Limb (tissue), 2 donors: ENCODE measurements around the gene PIF1.

Experiments
- DNase-seq, 2 donors: peaks; one replicate each; pipeline ENCODE4 v3.0.0-alpha.2; 2016; ENCODE audit errors: extremely low spot score in 2 of 2

The PIF1 gene

DNA sequence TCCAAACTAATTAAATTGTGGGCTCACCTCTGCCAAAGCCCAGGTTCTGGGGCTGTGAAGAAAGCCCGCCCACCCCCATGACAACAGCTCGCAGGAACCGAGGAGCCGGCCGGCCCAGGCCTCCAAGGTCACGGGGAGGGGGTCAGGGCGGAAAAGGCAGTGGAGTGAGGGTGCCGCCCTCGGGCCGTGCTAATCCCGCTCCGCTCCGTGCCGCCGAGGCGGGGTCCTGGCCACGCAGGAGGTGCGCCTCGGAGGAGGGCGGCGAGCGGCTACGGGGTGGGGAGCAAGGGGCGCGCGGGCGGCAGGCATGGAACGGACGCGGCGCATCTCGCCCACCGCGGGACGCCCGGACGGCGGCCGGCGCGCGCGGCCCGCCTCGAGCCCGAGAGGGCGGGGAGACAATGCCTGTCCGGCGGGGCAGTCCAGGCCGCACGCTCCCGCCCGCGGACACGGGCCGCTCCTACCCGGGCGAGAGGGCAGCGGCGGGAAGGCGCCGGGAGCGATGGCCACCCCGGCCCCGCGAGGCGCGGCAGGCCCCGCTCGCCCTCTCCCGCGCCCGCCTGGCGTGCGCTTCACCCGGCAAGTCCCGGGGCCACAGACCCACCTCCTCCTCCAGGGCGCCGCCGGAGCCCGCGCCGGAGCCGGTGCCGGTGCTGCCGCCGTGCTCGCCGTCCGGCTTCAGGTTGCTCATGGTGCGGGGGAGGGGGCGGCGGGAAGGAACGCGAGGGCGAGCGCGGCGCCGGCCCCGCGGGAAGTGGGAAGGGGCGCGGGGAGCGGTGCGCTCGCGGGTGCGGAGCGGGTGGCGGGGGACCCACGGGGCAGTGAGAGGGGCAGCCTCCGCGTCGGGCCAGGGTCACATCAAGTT is 50.6 kb downstream of the PIF1 start:
- peak in 1 of 2 donors; percentile 61 for DNase-seq

DNA sequence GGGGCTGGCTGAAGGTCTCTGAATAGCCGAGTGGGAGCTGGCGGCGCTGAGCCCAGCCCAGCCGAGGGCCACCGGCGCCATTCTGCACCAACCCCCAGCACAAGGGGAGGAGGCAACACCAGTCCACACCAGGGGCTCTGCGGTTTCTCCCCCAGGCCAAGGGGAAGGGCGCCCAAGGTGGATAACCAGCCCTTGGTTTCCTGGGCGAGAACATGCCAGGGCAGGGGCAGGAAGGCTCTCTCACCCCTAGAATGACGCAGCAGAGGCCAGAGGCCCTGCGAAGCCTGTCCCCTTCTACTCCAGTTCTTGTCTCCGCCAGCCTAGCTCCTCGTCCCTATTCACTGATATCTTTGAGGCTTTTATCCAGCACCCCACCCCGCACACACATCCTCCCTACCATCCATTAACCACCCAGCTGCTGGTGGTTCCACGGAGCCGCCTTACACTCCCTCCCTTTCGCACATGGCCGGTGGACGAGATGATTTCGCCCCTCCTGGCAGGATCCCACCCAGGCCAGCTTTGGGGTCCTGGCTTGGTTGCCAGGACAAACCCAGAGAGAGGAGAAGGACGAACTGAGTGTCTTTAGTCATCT is 51.3 kb downstream of the PIF1 start:
- DNase-seq = no peak

DNA sequence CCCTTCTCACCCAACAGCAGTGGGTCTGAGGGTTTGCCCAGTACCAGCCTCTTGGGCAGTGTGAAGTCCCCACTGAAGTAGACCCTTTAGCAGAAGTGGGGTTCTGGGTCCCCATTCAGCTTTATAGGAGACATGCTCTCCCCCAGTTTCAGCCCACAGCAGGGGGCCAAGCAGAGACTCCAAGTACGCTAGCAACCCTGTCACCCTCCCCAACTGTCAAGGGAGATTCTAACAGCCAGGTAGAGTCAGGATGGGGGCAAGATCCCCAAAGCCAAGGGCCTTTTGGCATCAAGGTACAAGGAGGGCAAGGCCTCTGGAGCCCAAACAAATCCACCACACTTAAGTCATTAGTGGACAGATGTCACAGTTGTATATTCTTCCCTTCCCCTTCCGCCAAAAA is 51.8 kb downstream of the PIF1 start:
- DNase-seq = no peak

DNA sequence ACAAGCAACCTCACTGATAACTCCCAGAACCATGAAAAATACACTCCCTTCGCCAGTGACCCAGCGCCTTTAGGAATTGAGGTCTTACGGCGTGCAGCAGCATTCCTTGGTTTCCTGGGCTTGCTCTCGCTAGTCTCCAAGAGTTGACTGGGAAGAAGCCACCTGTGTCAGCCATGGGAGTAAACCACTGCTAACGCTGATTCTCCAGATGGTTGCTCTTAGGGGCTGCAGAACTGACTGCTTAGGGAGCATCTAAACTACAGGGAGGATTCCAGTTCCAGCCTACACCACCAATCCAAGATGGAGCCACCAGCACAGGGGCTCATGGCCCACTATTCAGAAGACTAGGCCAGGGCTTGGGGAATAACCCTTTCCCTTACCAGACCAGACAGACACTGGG is 52.5 kb downstream of the PIF1 start:
- no peak for DNase-seq

DNA sequence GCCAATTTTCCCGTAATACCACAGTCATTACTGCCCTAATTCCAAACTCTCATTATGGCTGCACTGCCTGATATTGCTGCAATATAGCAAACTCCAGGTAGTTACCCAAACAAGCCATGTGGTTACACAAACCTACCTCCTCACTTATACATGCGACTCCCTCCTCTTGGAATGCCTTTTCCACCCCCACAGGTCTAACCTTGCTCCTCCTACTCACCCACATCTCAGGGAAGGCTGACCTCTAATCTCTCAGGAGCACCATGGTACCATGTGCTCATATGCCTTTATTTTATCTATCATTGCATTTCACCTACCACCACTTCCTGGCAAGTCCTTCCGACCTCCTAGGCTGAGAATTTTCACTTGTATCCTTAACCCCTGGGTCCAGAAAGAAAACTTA is 53.0 kb downstream of the PIF1 start:
- no peak for DNase-seq

DNA sequence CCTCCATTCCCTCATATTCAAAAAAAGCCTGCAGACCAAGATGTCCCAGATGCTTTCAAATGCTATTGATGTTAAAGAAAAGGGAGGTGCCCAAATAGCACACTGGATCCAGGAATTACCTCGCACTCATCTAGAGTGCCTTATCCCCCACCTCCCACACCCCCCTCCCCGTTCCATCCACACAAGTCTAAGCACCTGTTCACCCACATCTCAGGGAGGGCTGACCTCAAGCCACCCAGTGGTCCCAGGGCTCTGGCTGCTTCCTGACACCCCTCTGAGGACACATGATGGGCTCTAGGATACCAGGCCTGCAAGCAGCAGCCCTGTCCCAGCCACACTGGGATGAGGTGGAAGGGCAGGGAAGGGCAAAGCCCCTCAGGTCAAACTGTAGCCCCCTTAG is 54.8 kb downstream of the PIF1 start:
- DNase-seq = no peak

DNA sequence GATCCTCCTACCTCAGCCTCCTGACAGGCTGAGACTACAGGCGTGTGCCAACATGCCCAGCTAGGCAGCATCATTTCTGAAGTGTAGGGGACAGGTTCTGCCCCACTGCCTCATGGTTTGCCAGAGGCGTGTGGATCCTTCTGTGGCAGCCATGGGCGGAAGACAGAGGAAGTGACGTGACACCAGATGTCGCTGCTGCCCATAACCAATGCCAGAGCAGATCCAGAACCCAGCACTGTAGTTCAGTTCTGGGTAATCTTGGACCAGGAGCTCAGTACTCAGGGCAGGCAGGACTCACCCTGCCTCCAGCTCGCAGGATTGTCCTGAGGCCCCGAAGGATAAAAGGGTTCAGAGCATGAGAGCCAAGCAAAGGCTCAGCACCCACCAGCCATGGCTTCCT is 58.2 kb downstream of the PIF1 start:
- no peak for DNase-seq

DNA sequence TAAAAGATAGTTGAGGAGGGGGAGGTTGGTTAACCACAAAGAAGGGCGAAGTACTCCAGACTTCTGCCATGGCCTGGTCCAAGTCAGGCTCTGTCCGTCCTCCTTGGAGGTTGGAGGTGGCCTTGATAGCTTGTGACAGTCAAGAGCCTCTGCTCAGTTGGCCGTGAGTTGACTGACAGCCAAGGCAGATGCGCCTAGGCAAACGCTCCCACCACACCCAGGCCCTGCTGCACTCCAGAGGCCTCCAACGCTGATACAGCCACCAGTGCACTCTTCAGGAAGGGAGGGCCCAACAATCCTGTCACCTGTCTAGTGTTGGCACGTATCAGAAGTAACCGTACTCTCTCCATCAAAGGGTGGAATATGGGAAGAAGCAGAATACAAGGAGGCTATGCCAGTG is 59.4 kb downstream of the PIF1 start:
- no peak for DNase-seq
